ENCODE data around the gene SURF2.

GRCh38 chr9:133396952-133397351 is 40.6 kb downstream of the SURF2 start:
- TF ChIP-seq CTCF (conservative IDR thresholded peaks at IDR 0.05; ENCODE audit: low read length) (peak; percentile 52), EZH2phosphoT487 (IDR thresholded peaks at IDR 0.05; ENCODE audit: borderline replicate concordance) (no peak)

Data from Loucy (cell line).